Measurements from ENCODE around the gene FN3KRP. TPM values are rescaled to one million over a fixed set of nuclear protein-coding genes. Genes with fewer than 3 reads are reported as not detected.
A peak's percentile ranks its signal among the peaks of the same experiment; 100 is the strongest.
"Not testable (repeated sequence)": the region's sequence is repeated elsewhere in the genome, so short reads cannot be mapped to it uniquely, and the experiment has no call there.

FN3KRP gene
- total RNA-seq, 2 donors from 2014 or later, result 45.9 to 51.2 TPM

- no peak overlapping the region for H3K27ac Mint-ChIP-seq
- no peaks in the 10 kb centered on the region for H3K9me3 Mint-ChIP-seq
- ATAC-seq, result no peak
- H3K36me3 Mint-ChIP-seq, result peaks cover 13% of the 10 kb centered on the region in 2 donors
- no peak for DNase-seq (ENCODE audit: low spot score in 2 of 2)
These were observed 6.8 kb downstream of the FN3KRP start for GRCh38 chr17:82723169-82723807.

GRCh38 chr17:82726427-82726826 is 9.9 kb downstream of the FN3KRP start:
- H3K9me3 Mint-ChIP-seq, result no peaks in the 10 kb centered on the region
- no peak overlapping the region for H3K27ac Mint-ChIP-seq
- ATAC-seq (no peak), DNase-seq (ENCODE audit: low spot score in 2 of 2) (no peak)
- peaks cover 13% of the 10 kb centered on the region in 2 donors for H3K36me3 Mint-ChIP-seq

- H3K27ac Mint-ChIP-seq, result no peak overlapping the region
- peaks cover 0 to 5% of the 10 kb centered on the region in 2 donors for H3K9me3 Mint-ChIP-seq
- DNase-seq (ENCODE audit: low spot score in 2 of 2) (no peak), ATAC-seq (peak in 1 of 2 donors; percentile 28)
- peaks cover 18 to 24% of the 10 kb centered on the region in 2 donors for H3K36me3 Mint-ChIP-seq
These were observed 13.2 kb downstream of the FN3KRP start for GRCh38 chr17:82729479-82730260.

GRCh38 chr17:82732118-82732743 is 15.7 kb downstream of the FN3KRP start:
- Mint-ChIP-seq H3K36me3 (peaks cover 18 to 24% of the 10 kb centered on the region in 2 donors), H3K9me3 (peaks cover 0 to 5% of the 10 kb centered on the region in 2 donors), H3K27ac (no peak overlapping the region)
- ATAC-seq (no peak), DNase-seq (ENCODE audit: low spot score in 2 of 2) (no peak)

- Mint-ChIP-seq H3K36me3 (peaks cover 24 to 30% of the 10 kb centered on the region in 2 donors), H3K27ac (peak within 1 kb of the TSS in 1 of 2 donors; percentile 29), H3K9me3 (peaks cover 6 to 9% of the 10 kb centered on the region in 2 donors)
- DNase-seq (ENCODE audit: low spot score in 2 of 2), result peak in 1 of 2 donors; percentile 42
- ATAC-seq, result peak; percentile 67 to 80
These were observed 18.7 kb downstream of the FN3KRP start, which contains the start of gene FN3K for GRCh38 chr17:82734987-82735866. Gene FN3K (plus strand): TSS chr17:82735615. CDS start chr17:82735637, 22 bp downstream.

GRCh38 chr17:82736511-82737185 is 20.1 kb downstream of the FN3KRP start:
- Mint-ChIP-seq H3K9me3 (peaks cover 20 to 22% of the 10 kb centered on the region in 2 donors), H3K27ac (no peak overlapping the region), H3K36me3 (peaks cover 36 to 44% of the 10 kb centered on the region in 2 donors)
- DNase-seq (ENCODE audit: low spot score in 2 of 2) (no peak), ATAC-seq (no peak)

- Mint-ChIP-seq H3K36me3 (peaks cover 36 to 45% of the 10 kb centered on the region in 2 donors), H3K27ac (no peak overlapping the region), H3K9me3 (peaks cover 19 to 24% of the 10 kb centered on the region in 2 donors)
- DNase-seq (ENCODE audit: low spot score in 2 of 2) (no peak), ATAC-seq (no peak)
These were observed 21.7 kb downstream of the FN3KRP start for GRCh38 chr17:82737967-82738877.

- H3K9me3 Mint-ChIP-seq, result peaks cover 16 to 26% of the 10 kb centered on the region in 2 donors
- no peak for DNase-seq (ENCODE audit: low spot score in 2 of 2)
- no peak for ATAC-seq
These were observed 24.6 kb downstream of the FN3KRP start for GRCh38 chr17:82740906-82741759.

GRCh38 chr17:82743344-82744219 is 27.1 kb downstream of the FN3KRP start:
- H3K36me3 Mint-ChIP-seq, result peaks cover 26 to 31% of the 10 kb centered on the region in 2 donors
- H3K27ac Mint-ChIP-seq, result no peak overlapping the region
- DNase-seq (ENCODE audit: low spot score in 2 of 2) (no peak), ATAC-seq (no peak)
- H3K9me3 Mint-ChIP-seq, result peaks cover 16 to 30% of the 10 kb centered on the region in 2 donors

More at GRCh38 chr17:82740906-82741759, 24.6 kb downstream of the FN3KRP start:
- Mint-ChIP-seq H3K36me3 (peaks cover 26 to 31% of the 10 kb centered on the region in 2 donors), H3K27ac (no peak overlapping the region)

GRCh38 chr17:82744736-82745135 is 28.2 kb downstream of the FN3KRP start:
- not testable (repeated sequence) for ATAC-seq; DNase-seq (ENCODE audit: low spot score in 2 of 2); H3K27ac Mint-ChIP-seq
- Mint-ChIP-seq H3K9me3 (peaks cover 16 to 29% of the 10 kb centered on the region in 2 donors), H3K36me3 (peaks cover 26 to 30% of the 10 kb centered on the region in 2 donors)

GRCh38 chr17:82745524-82745923 is 29.0 kb downstream of the FN3KRP start:
- no peak for DNase-seq (ENCODE audit: low spot score in 2 of 2)
- ATAC-seq, result no peak
- Mint-ChIP-seq H3K9me3 (peaks cover 9 to 21% of the 10 kb centered on the region in 2 donors), H3K27ac (peak overlapping the region in 1 of 2 donors; percentile 33), H3K36me3 (peaks cover 19 to 22% of the 10 kb centered on the region in 2 donors)

GRCh38 chr17:82748756-82749155 is 32.2 kb downstream of the FN3KRP start:
- DNase-seq (ENCODE audit: low spot score in 2 of 2) (no peak), ATAC-seq (no peak)
- Mint-ChIP-seq H3K36me3 (peaks cover 0 to 5% of the 10 kb centered on the region in 2 donors), H3K27ac (no peak overlapping the region), H3K9me3 (peaks cover 0 to 6% of the 10 kb centered on the region in 2 donors)

- DNase-seq (ENCODE audit: low spot score in 2 of 2), result no peak
- no peak for ATAC-seq
- Mint-ChIP-seq H3K9me3 (peaks cover 0 to 6% of the 10 kb centered on the region in 2 donors), H3K36me3 (peaks cover 0 to 6% of the 10 kb centered on the region in 2 donors), H3K27ac (no peak overlapping the region)
These were observed 33.9 kb downstream of the FN3KRP start for GRCh38 chr17:82750241-82750908.

Data from activated naive CD4-positive, alpha-beta T cell treated with anti-CD3 and anti-CD28 coated beads, Interleukin-2, amount 50 U/mL, for 72 hours (primary cell).